ENCODE results near the gene ANKRD60. TPM values are rescaled to one million over a fixed set of nuclear protein-coding genes. Genes with fewer than 3 reads are reported as not detected.

ANKRD60 gene
- polyA plus RNA-seq, 2 of the 4 experiments (the other 2 are of a cell fraction) = not detected

DNA sequence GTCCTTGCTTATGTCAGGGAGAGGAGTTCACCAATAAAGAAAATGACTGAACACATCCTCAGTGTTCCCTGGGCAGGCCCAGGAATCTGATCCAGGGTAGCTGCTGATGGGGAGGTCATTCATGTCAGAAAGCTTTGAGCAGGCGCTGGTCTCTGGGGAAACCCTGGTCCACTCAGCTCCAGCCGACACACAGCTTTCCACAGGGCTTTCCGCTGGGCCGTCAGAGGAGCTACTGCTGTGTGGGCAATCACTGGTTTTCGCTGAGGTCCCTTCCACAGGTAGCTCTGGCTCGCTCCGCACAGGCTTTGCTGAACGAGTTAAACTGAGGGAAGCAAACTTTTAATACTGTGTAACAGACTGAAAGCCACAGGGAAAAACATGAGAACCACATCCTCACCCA, 17.5 kb upstream of the ANKRD60 start:
- POLR2A ChIA-PET = interaction anchor here (1.3 to 1.9 kb wide), 2 partner anchors 143 to 405 kb away, joined by 4 to 5 read pairs; partner anchors contain the start of genes STX16 and VAPB
- Histone ChIP-seq H3K9me3 (no peaks in the 10 kb centered on the region), H3K4me3 (no peak overlapping the region), H3K27ac (no peak overlapping the region), H3K4me2 (no peak overlapping the region), H3K4me1 (peaks cover 1% of the 10 kb centered on the region; the same call in 1 of the 3 replicates)
- no peak for FAIRE-seq
- CTCF ChIA-PET = interaction anchor here (0.9 to 4.6 kb wide), 20 partner anchors 9 to 593 kb away, joined by 3 to 60 read pairs (median 4); partner anchors contain the start of gene STX16
- no peak for TF ChIP-seq EHMT2 (IDR thresholded peaks at IDR 0.05; ENCODE audit: low read depth)
- TF ChIP-seq FOSL2 (IDR thresholded peaks at IDR 0.05) = no peak
- no peak for TF ChIP-seq FOSL2 (CRISPR knock-in tag; IDR thresholded peaks at IDR 0.05)
- TF ChIP-seq RFX5 (IDR thresholded peaks at IDR 0.05) = no peak
- TF ChIP-seq, protein P1, sequence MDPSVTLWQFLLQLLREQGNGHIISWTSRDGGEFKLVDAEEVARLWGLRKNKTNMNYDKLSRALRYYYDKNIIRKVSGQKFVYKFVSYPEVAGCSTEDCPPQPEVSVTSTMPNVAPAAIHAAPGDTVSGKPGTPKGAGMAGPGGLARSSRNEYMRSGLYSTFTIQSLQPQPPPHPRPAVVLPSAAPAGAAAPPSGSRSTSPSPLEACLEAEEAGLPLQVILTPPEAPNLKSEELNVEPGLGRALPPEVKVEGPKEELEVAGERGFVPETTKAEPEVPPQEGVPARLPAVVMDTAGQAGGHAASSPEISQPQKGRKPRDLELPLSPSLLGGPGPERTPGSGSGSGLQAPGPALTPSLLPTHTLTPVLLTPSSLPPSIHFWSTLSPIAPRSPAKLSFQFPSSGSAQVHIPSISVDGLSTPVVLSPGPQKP (IDR thresholded peaks at IDR 0.05; ENCODE audit: low read depth, low read length) = no peak
- TF ChIP-seq HOXB5 (CRISPR knock-in tag; IDR thresholded peaks at IDR 0.05) = no peak
- no peak for TF ChIP-seq RNF2 (IDR thresholded peaks at IDR 0.05; ENCODE audit: borderline replicate concordance, low read depth)
- no peak for TF ChIP-seq HEYL (CRISPR knock-in tag; IDR thresholded peaks at IDR 0.05)
- TF ChIP-seq SMC3 (IDR thresholded peaks at IDR 0.05) = no peak
- no peak for TF ChIP-seq JUNB (IDR thresholded peaks at IDR 0.05)
- TF ChIP-seq ESRRA (IDR thresholded peaks at IDR 0.05; ENCODE audit: borderline replicate concordance, low read length) = no peak
- TF ChIP-seq PHF8 (IDR thresholded peaks at IDR 0.05; ENCODE audit: borderline replicate concordance, low read depth) = no peak
- TF ChIP-seq CHD4 (IDR thresholded peaks at IDR 0.05; ENCODE audit: borderline replicate concordance) = no peak
- no peak for DNase-seq (ENCODE audit: low read depth in 1 of 2, low spot score in 1 of 2)
- no peak; a peak in 1 of 6 replicates for ATAC-seq
- whole genome bisulfite sequencing (ENCODE audit: missing lambda C conversion rate) = 86% methylated on average over 8 of the region's 8 CpGs

DNA sequence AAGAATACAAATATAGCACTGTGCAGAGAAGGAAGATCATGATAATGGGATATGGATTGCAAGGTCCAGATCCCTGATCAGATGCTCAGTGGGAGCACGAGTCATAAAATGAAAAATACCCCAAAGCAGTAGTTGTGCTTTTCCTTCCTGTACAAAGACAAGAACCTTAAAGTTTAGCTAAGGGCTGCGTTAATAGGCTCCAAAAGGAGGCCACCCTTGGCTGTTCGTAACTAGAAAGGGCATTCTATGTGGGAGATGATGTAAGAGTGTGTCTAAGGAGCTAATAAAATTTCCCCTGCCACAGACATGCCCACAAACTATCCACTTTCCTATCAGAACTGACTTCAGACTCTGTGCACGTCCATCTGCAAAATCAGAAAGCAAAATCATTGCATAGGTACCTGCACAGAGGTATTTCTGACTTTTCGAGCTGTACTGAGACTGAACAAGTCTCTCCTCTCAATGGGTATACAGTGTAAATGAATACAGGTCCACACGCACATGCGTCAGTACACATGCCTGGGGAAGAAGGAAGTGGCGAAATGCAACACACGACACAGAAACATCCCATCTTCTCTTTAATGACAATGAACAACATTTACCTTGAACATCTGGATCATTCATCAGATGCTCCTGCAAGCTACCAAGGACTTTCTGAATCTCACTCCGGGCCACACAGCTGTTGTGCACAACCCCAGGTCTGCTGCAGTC, 16.9 kb upstream of the ANKRD60 start:
- no peak for FAIRE-seq

DNA sequence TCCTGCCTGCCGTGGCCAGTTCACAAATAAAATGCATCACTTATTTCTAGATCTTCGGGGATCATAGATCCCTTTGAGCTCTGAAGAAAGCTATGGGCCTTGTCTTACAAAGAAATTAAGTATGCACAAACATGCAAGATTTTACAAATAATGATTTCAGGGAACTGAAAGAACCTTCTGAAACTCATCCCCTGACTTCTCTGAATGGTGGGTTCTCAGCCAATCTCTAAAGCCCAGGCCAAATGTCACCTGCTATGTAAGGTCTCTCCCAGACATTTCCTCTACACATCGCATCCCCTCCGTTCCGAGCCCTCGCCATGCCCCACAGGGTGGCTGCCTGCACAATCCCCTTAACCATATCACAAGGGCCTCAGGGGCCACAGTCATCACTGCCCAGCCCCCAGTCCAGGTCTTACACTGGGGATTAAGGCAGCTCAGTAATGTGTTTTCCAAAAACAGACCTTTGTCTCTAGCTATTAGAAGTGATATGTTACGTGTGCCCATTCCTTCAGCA, 16.1 kb upstream of the ANKRD60 start:
- Histone ChIP-seq H3K4me3 (no peak overlapping the region), H3K4me1 (no peaks in the 10 kb centered on the region), H3K9me3 (no peaks in the 10 kb centered on the region), H3K4me2 (no peak overlapping the region), H3K27ac (no peak overlapping the region)
- FAIRE-seq (no peak), ATAC-seq (no peak), DNase-seq (ENCODE audit: low read depth in 1 of 2, low spot score in 1 of 2) (no peak)
- ChIA-PET CTCF (interaction anchor here (0.6 to 4.6 kb wide), 8 partner anchors 9 to 738 kb away, joined by 3 to 60 read pairs (median 14); partner anchors contain the start of gene STX16), POLR2A (no interaction called here)
- 91% methylated on average over 7 of the region's 7 CpGs for WGBS (ENCODE audit: missing lambda C conversion rate)
- TF ChIP-seq ZC3H11A (IDR thresholded peaks at IDR 0.05) (no peak), RFX5 (IDR thresholded peaks at IDR 0.05) (no peak), FOXS1 (CRISPR knock-in tag; IDR thresholded peaks at IDR 0.05) (no peak), KDM5A (IDR thresholded peaks at IDR 0.05) (no peak), NPAS2 (CRISPR knock-in tag; IDR thresholded peaks at IDR 0.05; ENCODE audit: borderline replicate concordance) (no peak), JUN (IDR thresholded peaks at IDR 0.05) (no peak), MAZ (IDR thresholded peaks at IDR 0.05; ENCODE audit: borderline replicate concordance, low read depth, low read length) (no peak), SMC3 (IDR thresholded peaks at IDR 0.05) (no peak), HOXB5 (CRISPR knock-in tag; IDR thresholded peaks at IDR 0.05) (no peak), NFE2L2 (conservative IDR thresholded peaks at IDR 0.05; ENCODE audit: low read length) (no peak)
- TF ChIP-seq, protein P2, sequence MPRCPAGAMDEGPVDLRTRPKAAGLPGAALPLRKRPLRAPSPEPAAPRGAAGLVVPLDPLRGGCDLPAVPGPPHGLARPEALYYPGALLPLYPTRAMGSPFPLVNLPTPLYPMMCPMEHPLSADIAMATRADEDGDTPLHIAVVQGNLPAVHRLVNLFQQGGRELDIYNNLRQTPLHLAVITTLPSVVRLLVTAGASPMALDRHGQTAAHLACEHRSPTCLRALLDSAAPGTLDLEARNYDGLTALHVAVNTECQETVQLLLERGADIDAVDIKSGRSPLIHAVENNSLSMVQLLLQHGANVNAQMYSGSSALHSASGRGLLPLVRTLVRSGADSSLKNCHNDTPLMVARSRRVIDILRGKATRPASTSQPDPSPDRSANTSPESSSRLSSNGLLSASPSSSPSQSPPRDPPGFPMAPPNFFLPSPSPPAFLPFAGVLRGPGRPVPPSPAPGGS (IDR thresholded peaks at IDR 0.05) = no peak
- TF ChIP-seq, protein P3, sequence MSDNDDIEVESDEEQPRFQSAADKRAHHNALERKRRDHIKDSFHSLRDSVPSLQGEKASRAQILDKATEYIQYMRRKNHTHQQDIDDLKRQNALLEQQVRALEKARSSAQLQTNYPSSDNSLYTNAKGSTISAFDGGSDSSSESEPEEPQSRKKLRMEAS (IDR thresholded peaks at IDR 0.05) = no peak

More for the DNA sequence above, 16.9 kb upstream of the ANKRD60 start:
- POLR2A ChIA-PET = interaction anchor here (1.3 to 1.9 kb wide), 2 partner anchors 144 to 406 kb away, joined by 4 to 5 read pairs; partner anchors contain the start of genes STX16 and VAPB
- Histone ChIP-seq H3K4me1 (no peaks in the 10 kb centered on the region), H3K4me3 (no peak overlapping the region), H3K4me2 (no peak overlapping the region), H3K9me3 (no peaks in the 10 kb centered on the region), H3K27ac (no peak overlapping the region)
- CTCF ChIA-PET = interaction anchor here (0.6 to 4.6 kb wide), 18 partner anchors 9 to 738 kb away, joined by 3 to 60 read pairs (median 4); partner anchors contain the start of gene STX16
- DNase-seq (ENCODE audit: low read depth in 1 of 2, low spot score in 1 of 2) (no peak), ATAC-seq (no peak)
- TF ChIP-seq CBX8 (IDR thresholded peaks at IDR 0.05) (no peak), ZC3H11A (IDR thresholded peaks at IDR 0.05) (no peak), GATA3 (IDR thresholded peaks at IDR 0.05; ENCODE audit: borderline replicate concordance) (no peak), FOSL2 (IDR thresholded peaks at IDR 0.05) (no peak), FOSL2 (CRISPR knock-in tag; IDR thresholded peaks at IDR 0.05) (no peak)
- TF ChIP-seq, protein P4, sequence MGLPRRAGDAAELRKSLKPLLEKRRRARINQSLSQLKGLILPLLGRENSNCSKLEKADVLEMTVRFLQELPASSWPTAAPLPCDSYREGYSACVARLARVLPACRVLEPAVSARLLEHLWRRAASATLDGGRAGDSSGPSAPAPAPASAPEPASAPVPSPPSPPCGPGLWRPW (IDR thresholded peaks at IDR 0.05) = no peak
- 88% methylated on average over 10 of the region's 10 CpGs for WGBS (ENCODE audit: missing lambda C conversion rate)

Data from A549 (cell line).